ENCODE measurements around the gene UBE2V1. TPM values are rescaled to one million over a fixed set of nuclear protein-coding genes. Genes with fewer than 3 reads are reported as not detected.
"Not testable (repeated sequence)": the region's sequence is repeated elsewhere in the genome, so short reads cannot be mapped to it uniquely, and the experiment has no call there.

UBE2V1 gene
- total RNA-seq, 4 donors from 2014 or later, result 80.5 to 162 (median 99.0) TPM

GRCh38 chr20:50067461-50067860 is 45.5 kb downstream of the UBE2V1 start:
- H3K4me1 ChIP-seq, result peaks cover 9% of the 10 kb centered on the region
- H3K9me3 ChIP-seq, result no peaks in the 10 kb centered on the region
- no peak overlapping the region for H3K27ac ChIP-seq
- H3K4me3 ChIP-seq, result no peak overlapping the region
- no peak for DNase-seq (ENCODE audit: low spot score in 2 of 2)
- 83% methylated on average over 2 of the region's 2 CpGs for WGBS
- TF ChIP-seq POLR2AphosphoS5 (IDR thresholded peaks at IDR 0.05) (no peak), POLR2A (IDR thresholded peaks at IDR 0.05) (no peak), EP300 (IDR thresholded peaks at IDR 0.05) (no peak)
- H3K36me3 ChIP-seq, result no peaks in the 10 kb centered on the region
- no peaks in the 10 kb centered on the region for H3K27me3 ChIP-seq

GRCh38 chr20:50067018-50067417 is 45.9 kb downstream of the UBE2V1 start:
- peaks cover 9% of the 10 kb centered on the region for H3K4me1 ChIP-seq
- TF ChIP-seq EP300 (IDR thresholded peaks at IDR 0.05), result no peak
- no peak for TF ChIP-seq POLR2AphosphoS5 (IDR thresholded peaks at IDR 0.05)
- TF ChIP-seq CTCF (IDR thresholded peaks at IDR 0.05), result no peak
- no peak for TF ChIP-seq POLR2A (IDR thresholded peaks at IDR 0.05)
- no peak for DNase-seq (ENCODE audit: low spot score in 2 of 2)
- H3K27me3 ChIP-seq, result no peaks in the 10 kb centered on the region
- H3K27ac ChIP-seq, result no peak overlapping the region
- H3K36me3 ChIP-seq, result no peaks in the 10 kb centered on the region
- H3K9me3 ChIP-seq, result no peaks in the 10 kb centered on the region
- 86% methylated on average over 7 of the region's 7 CpGs for WGBS
- no peak overlapping the region for H3K4me3 ChIP-seq

GRCh38 chr20:50066161-50066834 is 46.7 kb downstream of the UBE2V1 start:
- Histone ChIP-seq H3K9me3 (no peaks in the 10 kb centered on the region), H3K27ac (no peak overlapping the region), H3K4me3 (no peak overlapping the region), H3K27me3 (no peaks in the 10 kb centered on the region), H3K4me1 (peaks cover 5% of the 10 kb centered on the region), H3K36me3 (no peaks in the 10 kb centered on the region)
- WGBS, result 100% methylated on average over 6 of the region's 10 CpGs
- no peak for DNase-seq (ENCODE audit: low spot score in 2 of 2)
- TF ChIP-seq CTCF (IDR thresholded peaks at IDR 0.05), result no peak
- no peak for TF ChIP-seq POLR2AphosphoS5 (IDR thresholded peaks at IDR 0.05)
- TF ChIP-seq EP300 (IDR thresholded peaks at IDR 0.05), result no peak
- TF ChIP-seq POLR2A (IDR thresholded peaks at IDR 0.05), result no peak

GRCh38 chr20:50065325-50065615 is 47.7 kb downstream of the UBE2V1 start:
- no peak for DNase-seq (ENCODE audit: low spot score in 2 of 2)
- no peaks in the 10 kb centered on the region for H3K36me3 ChIP-seq
- H3K4me3 ChIP-seq, result no peak overlapping the region
- no peak overlapping the region for H3K27ac ChIP-seq
- H3K4me1 ChIP-seq, result no peaks in the 10 kb centered on the region
- no peak for TF ChIP-seq EP300 (IDR thresholded peaks at IDR 0.05)
- TF ChIP-seq CTCF (IDR thresholded peaks at IDR 0.05), result no peak
- no peak for TF ChIP-seq POLR2AphosphoS5 (IDR thresholded peaks at IDR 0.05)
- TF ChIP-seq POLR2A (IDR thresholded peaks at IDR 0.05), result no peak
- no peaks in the 10 kb centered on the region for H3K9me3 ChIP-seq
- H3K27me3 ChIP-seq, result no peaks in the 10 kb centered on the region
- WGBS, result 81% methylated on average over 3 of the region's 3 CpGs

GRCh38 chr20:50063763-50064162 is 49.2 kb downstream of the UBE2V1 start:
- H3K36me3 ChIP-seq; H3K4me3 ChIP-seq; DNase-seq (ENCODE audit: low spot score in 2 of 2); H3K4me1 ChIP-seq; H3K27ac ChIP-seq; H3K9me3 ChIP-seq; H3K27me3 ChIP-seq: not testable (repeated sequence)
- WGBS, result 97% methylated on average over 5 of the region's 6 CpGs

GRCh38 chr20:50062006-50062838 is 50.7 kb downstream of the UBE2V1 start:
- no peak overlapping the region for H3K27ac ChIP-seq
- no peaks in the 10 kb centered on the region for H3K4me1 ChIP-seq
- H3K27me3 ChIP-seq, result no peaks in the 10 kb centered on the region
- WGBS, result 71% methylated on average over 13 of the region's 13 CpGs
- H3K4me3 ChIP-seq, result no peak overlapping the region
- DNase-seq (ENCODE audit: low spot score in 2 of 2), result no peak
- no peak for TF ChIP-seq POLR2AphosphoS5 (IDR thresholded peaks at IDR 0.05)
- TF ChIP-seq CTCF (IDR thresholded peaks at IDR 0.05), result no peak
- TF ChIP-seq EP300 (IDR thresholded peaks at IDR 0.05), result no peak
- no peak for TF ChIP-seq POLR2A (IDR thresholded peaks at IDR 0.05)
- no peaks in the 10 kb centered on the region for H3K36me3 ChIP-seq
- no peaks in the 10 kb centered on the region for H3K9me3 ChIP-seq

Measured in suprapubic skin (tissue), 4 donors.